ENCODE data around the gene FGD4. TPM values are rescaled to one million over a fixed set of nuclear protein-coding genes. Genes with fewer than 3 reads are reported as not detected.
A peak's percentile ranks its signal among the peaks of the same experiment; 100 is the strongest.

The FGD4 gene
- total and polyA plus RNA-seq, 2 of the 4 experiments (the other 2 are of a cell fraction) = 2.1 to 8.8 TPM

GRCh38 chr12:32466187-32466586 is 66.8 kb downstream of the FGD4 start:
- H4K91ac ChIP-seq (ENCODE audit: insufficient read depth, low read depth, low read length) = peak overlapping the region; percentile 34; the same call in 1 of the 2 replicates
- peak overlapping the region; percentile 42; the same call in 1 of the 2 replicates for H2AK5ac ChIP-seq (ENCODE audit: low read depth, low read length)
- H3K79me1 ChIP-seq (ENCODE audit: low read depth in 1 of 2, low read length in 2 of 2) = no peaks in the 10 kb centered on the region
- peak overlapping the region; percentile 41 for H3K4ac ChIP-seq (ENCODE audit: low read depth, low read length)
- no peak overlapping the region for H3K56ac ChIP-seq (ENCODE audit: extremely low read depth, insufficient read depth, low read length)
- no peaks in the 10 kb centered on the region for H4K20me1 ChIP-seq (ENCODE audit: insufficient read depth, low read length)
- no peak overlapping the region for H2AK9ac ChIP-seq (replicated peaks; ENCODE audit: low read depth, low read length, poor library complexity)
- dilution Hi-C loops (cut with HindIII; ENCODE audit: low sequenced_read_pairs, unreplicated experiment) (no loop called here), intact Hi-C loops (cut with micrococcal nuclease) (no loop called here), in situ Hi-C loops (cut with MboI; ENCODE audit: low sequenced_read_pairs) (loop anchor here (25.0 kb wide), 1 partner anchor 1546 kb away; the partner anchor contains the start of gene ALG10)
- no peak overlapping the region for H3K18ac ChIP-seq (ENCODE audit: low read depth, low read length)
- no peak for DNase-seq
- no peaks in the 10 kb centered on the region for H3K36me3 ChIP-seq (ENCODE audit: control insufficient read depth, insufficient read depth, low read length)
- peak overlapping the region; percentile 10 for H3K14ac ChIP-seq (replicated peaks; ENCODE audit: low read depth, low read length)
- H3K4me1 ChIP-seq (ENCODE audit: control insufficient read depth, insufficient read depth, low read length) = peaks cover 3% of the 10 kb centered on the region; the same call in 1 of the 2 replicates
- no peak overlapping the region for H2BK5ac ChIP-seq (ENCODE audit: low read depth, low read length, poor library complexity, severe bottlenecking)
- BruUV-seq (replicated peaks) = no TSS peak
- H3K9ac ChIP-seq (ENCODE audit: low read depth, low read length) = no peak overlapping the region
- H2BK15ac ChIP-seq (ENCODE audit: low read depth, low read length) = peak overlapping the region; percentile 33; the same call in 1 of the 3 replicates
- H2AFZ ChIP-seq (replicated peaks; ENCODE audit: low read length, poor library complexity) = no peak overlapping the region
- no peak overlapping the region for H3K27ac ChIP-seq (ENCODE audit: insufficient read depth, low read length)
- peak overlapping the region; percentile 92; the same call in 1 of the 2 replicates for H2BK20ac ChIP-seq (ENCODE audit: low read depth, low read length)
- POLR2A ChIA-PET (ENCODE audit: unreplicated experiment) = no interaction called here
- no peak overlapping the region for H3K4me2 ChIP-seq (ENCODE audit: low read depth, low read length)
- H3K9me1 ChIP-seq (ENCODE audit: insufficient read depth, low read length) = no peaks in the 10 kb centered on the region; the same call in 1 of the 2 replicates
- no CpG with 5 or more reads among the region's 1 CpG for WGBS, 2 experiments (ENCODE audit: extremely low coverage in 2 of 2, insufficient read length in 1 of 2)
- no peaks in the 10 kb centered on the region for H3K27me3 ChIP-seq (ENCODE audit: control insufficient read depth, insufficient read depth, low read length)
- CTCF ChIA-PET = interaction anchor here (0.7 kb wide), 1 partner anchor 181 kb away, joined by 3 read pairs; no protein-coding TSS in a partner anchor
- no peaks in the 10 kb centered on the region for H3K9me3 ChIP-seq (ENCODE audit: control insufficient read depth, insufficient read depth, low read length)
- H2BK120ac ChIP-seq (ENCODE audit: low read depth, low read length) = peak overlapping the region; percentile 72; the same call in 1 of the 2 replicates
- TF ChIP-seq NFE2L2 (IDR thresholded peaks at IDR 0.05; ENCODE audit: low read depth, low read length) (no peak), RFX5 (IDR thresholded peaks at IDR 0.05; ENCODE audit: low read depth, low read length) (no peak), CTCF (conservative IDR thresholded peaks at IDR 0.05; ENCODE audit: low read depth, low read length) (no peak), CEBPB (IDR thresholded peaks at IDR 0.05; ENCODE audit: low read depth, low read length) (no peak), MAZ (IDR thresholded peaks at IDR 0.05; ENCODE audit: borderline replicate concordance, low read depth, low read length) (no peak), ELK1 (IDR thresholded peaks at IDR 0.05; ENCODE audit: borderline replicate concordance, low read depth, low read length) (no peak), FOS (IDR thresholded peaks at IDR 0.05; ENCODE audit: low read depth, low read length) (no peak), CHD1 (IDR thresholded peaks at IDR 0.05; ENCODE audit: low read depth, low read length) (no peak), SMC3 (IDR thresholded peaks at IDR 0.05; ENCODE audit: low read depth, low read length) (no peak), MAFK (IDR thresholded peaks at IDR 0.05; ENCODE audit: low read depth, low read length) (no peak), BHLHE40 (IDR thresholded peaks at IDR 0.05; ENCODE audit: low read depth, low read length) (no peak), USF2 (IDR thresholded peaks at IDR 0.05; ENCODE audit: low read depth, low read length) (no peak), RAD21 (IDR thresholded peaks at IDR 0.05; ENCODE audit: low read length) (no peak), MXI1 (IDR thresholded peaks at IDR 0.05; ENCODE audit: borderline replicate concordance, low read depth, low read length) (no peak), POLR2A (IDR thresholded peaks at IDR 0.05; ENCODE audit: low read depth, low read length) (no peak), RCOR1 (IDR thresholded peaks at IDR 0.05; ENCODE audit: insufficient replicate concordance, low read length) (no peak)
- H3K4me3 ChIP-seq (ENCODE audit: insufficient read depth, low read depth, low read length) = no peak overlapping the region
- ATAC-seq (ENCODE audit: low read depth) = no peak
- H3K23ac ChIP-seq (ENCODE audit: low read depth, low read length) = no peak overlapping the region
- no peak overlapping the region for H4K5ac ChIP-seq (ENCODE audit: low read depth, low read length)
- H4K8ac ChIP-seq (ENCODE audit: low read depth in 2 of 2, low read length in 2 of 2) = peak overlapping the region; percentile 54 to 78; a peak in 1 of 4 replicates

Measured in IMR-90 (cell line).